ENCODE results near the gene OR2F1. TPM values are rescaled to one million over a fixed set of nuclear protein-coding genes. Genes with fewer than 3 reads are reported as not detected.
"Not testable (repeated sequence)": the region's sequence is repeated elsewhere in the genome, so short reads cannot be mapped to it uniquely, and the experiment has no call there.

Gene OR2F1
- total RNA-seq, 1 experiment from 2014 or later = not detected

DNA sequence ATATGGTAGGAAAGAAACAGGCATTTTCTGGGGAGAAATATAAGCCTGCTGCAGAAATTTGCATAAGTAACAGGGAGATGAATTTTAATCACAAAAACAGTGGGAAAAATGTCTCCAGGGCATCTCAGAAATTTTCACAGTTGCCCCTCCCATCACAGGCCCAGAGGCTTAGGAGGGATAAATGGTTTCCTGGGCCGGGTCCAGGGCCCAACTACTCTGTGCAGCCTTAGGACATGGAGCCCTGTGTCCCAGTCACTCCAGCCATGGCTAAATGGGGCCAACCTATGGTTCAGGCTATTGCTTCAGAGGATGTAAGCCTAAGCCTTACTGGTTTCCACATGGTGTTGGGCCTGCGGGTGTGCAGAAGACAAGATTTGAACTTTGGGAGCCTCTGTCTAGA is 54.7 kb downstream of the OR2F1 start:
- intact Hi-C loops (cut with micrococcal nuclease; ENCODE audit: unreplicated experiment) = no loop called here
- H3K27me3 ChIP-seq (replicated peaks; ENCODE audit: control insufficient read depth, insufficient read depth, low read length) = no peaks in the 10 kb centered on the region
- Mint-ChIP-seq H3K27ac (ENCODE audit: unreplicated experiment) (no peak overlapping the region), H3K4me1 (ENCODE audit: low read depth, unreplicated experiment) (peaks cover 17% of the 10 kb centered on the region), H3K9me3 (ENCODE audit: unreplicated experiment) (peaks cover 64% of the 10 kb centered on the region), H3K27me3 (ENCODE audit: insufficient read depth, unreplicated experiment) (no peaks in the 10 kb centered on the region), H3K4me3 (ENCODE audit: unreplicated experiment) (no peak overlapping the region), H3K36me3 (ENCODE audit: insufficient read depth, unreplicated experiment) (peaks cover 5% of the 10 kb centered on the region)
- no peak overlapping the region for H3K4me3 ChIP-seq (ENCODE audit: low read depth, low read length)
- POLR2A ChIA-PET = no interaction called here
- no TSS peak for BruUV-seq (replicated peaks)
- DNase-seq = no peak
- CTCF ChIA-PET = no interaction called here
- TF ChIP-seq, protein P1, sequence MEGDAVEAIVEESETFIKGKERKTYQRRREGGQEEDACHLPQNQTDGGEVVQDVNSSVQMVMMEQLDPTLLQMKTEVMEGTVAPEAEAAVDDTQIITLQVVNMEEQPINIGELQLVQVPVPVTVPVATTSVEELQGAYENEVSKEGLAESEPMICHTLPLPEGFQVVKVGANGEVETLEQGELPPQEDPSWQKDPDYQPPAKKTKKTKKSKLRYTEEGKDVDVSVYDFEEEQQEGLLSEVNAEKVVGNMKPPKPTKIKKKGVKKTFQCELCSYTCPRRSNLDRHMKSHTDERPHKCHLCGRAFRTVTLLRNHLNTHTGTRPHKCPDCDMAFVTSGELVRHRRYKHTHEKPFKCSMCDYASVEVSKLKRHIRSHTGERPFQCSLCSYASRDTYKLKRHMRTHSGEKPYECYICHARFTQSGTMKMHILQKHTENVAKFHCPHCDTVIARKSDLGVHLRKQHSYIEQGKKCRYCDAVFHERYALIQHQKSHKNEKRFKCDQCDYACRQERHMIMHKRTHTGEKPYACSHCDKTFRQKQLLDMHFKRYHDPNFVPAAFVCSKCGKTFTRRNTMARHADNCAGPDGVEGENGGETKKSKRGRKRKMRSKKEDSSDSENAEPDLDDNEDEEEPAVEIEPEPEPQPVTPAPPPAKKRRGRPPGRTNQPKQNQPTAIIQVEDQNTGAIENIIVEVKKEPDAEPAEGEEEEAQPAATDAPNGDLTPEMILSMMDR (IDR thresholded peaks at IDR 0.05; ENCODE audit: insufficient read depth in 1 of 2, low read depth in 1 of 2, low read length in 1 of 2, severe bottlenecking in 1 of 2, unreplicated experiment in 1 of 2) = no peak
- no peaks in the 10 kb centered on the region for H3K4me1 ChIP-seq
- H3K9me3 ChIP-seq = peaks cover 30% of the 10 kb centered on the region
- no peaks in the 10 kb centered on the region for H3K36me3 ChIP-seq (ENCODE audit: control insufficient read depth, insufficient read depth, low read length)

DNA sequence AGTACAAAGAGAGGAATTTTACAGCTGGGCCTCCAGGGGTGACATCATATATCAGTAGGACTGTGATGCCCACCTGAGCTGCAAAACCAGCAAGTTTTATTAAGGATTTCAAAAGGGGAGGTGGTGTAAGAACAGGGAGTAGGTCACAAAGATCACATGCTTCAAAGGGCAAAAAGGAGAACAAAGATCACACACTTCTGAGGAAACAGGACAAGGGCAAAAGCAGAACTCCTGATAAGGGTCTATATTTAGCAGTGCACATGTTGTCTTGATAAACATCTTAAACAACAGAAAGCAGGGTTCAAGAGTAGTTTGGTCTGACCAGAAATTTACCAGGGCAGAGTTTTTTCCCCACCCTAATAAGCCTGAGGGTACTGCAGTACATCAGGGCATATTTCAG is 55.4 kb downstream of the OR2F1 start:
- Mint-ChIP-seq H3K9me3 (ENCODE audit: unreplicated experiment) (peaks cover 57% of the 10 kb centered on the region), H3K4me1 (ENCODE audit: low read depth, unreplicated experiment) (peaks cover 17% of the 10 kb centered on the region)
- H3K27me3 ChIP-seq (replicated peaks; ENCODE audit: control insufficient read depth, insufficient read depth, low read length); H3K36me3 Mint-ChIP-seq (ENCODE audit: insufficient read depth, unreplicated experiment); DNase-seq; BruUV-seq (replicated peaks); H3K4me1 ChIP-seq; H3K36me3 ChIP-seq (ENCODE audit: control insufficient read depth, insufficient read depth, low read length); H3K4me3 Mint-ChIP-seq (ENCODE audit: unreplicated experiment); POLR2A ChIA-PET; CTCF ChIA-PET; H3K27ac Mint-ChIP-seq (ENCODE audit: unreplicated experiment); H3K27me3 Mint-ChIP-seq (ENCODE audit: insufficient read depth, unreplicated experiment); intact Hi-C loops (cut with micrococcal nuclease; ENCODE audit: unreplicated experiment); H3K4me3 ChIP-seq (ENCODE audit: low read depth, low read length): not testable (repeated sequence)
- H3K9me3 ChIP-seq = peaks cover 30% of the 10 kb centered on the region

DNA sequence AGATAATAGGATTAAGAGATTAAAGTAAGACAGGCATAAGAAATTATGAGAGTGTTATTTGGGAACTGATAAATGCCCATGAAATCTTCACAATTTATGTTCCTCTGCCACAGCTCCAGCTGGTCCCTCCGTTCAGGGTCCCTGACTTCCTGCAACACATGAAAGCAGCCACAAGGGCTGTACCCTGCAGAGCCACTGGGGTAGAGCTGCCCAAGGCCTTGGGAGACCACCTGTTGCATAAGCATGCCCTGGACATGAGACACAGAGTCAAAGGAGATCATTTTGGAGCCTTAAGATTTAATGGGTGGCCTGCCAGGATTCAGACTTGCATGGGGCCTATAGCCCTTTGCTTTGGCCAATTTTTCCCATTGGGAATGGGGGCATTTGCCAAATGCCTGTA is 56.2 kb downstream of the OR2F1 start:
- H3K27ac Mint-ChIP-seq (ENCODE audit: unreplicated experiment); CTCF ChIA-PET; intact Hi-C loops (cut with micrococcal nuclease; ENCODE audit: unreplicated experiment); H3K27me3 Mint-ChIP-seq (ENCODE audit: insufficient read depth, unreplicated experiment); H3K27me3 ChIP-seq (replicated peaks; ENCODE audit: control insufficient read depth, insufficient read depth, low read length); BruUV-seq (replicated peaks); H3K36me3 Mint-ChIP-seq (ENCODE audit: insufficient read depth, unreplicated experiment); H3K4me3 ChIP-seq (ENCODE audit: low read depth, low read length); DNase-seq; POLR2A ChIA-PET; H3K4me3 Mint-ChIP-seq (ENCODE audit: unreplicated experiment); H3K4me1 ChIP-seq; H3K36me3 ChIP-seq (ENCODE audit: control insufficient read depth, insufficient read depth, low read length): not testable (repeated sequence)
- Mint-ChIP-seq H3K9me3 (ENCODE audit: unreplicated experiment) (peaks cover 50% of the 10 kb centered on the region), H3K4me1 (ENCODE audit: low read depth, unreplicated experiment) (peaks cover 12% of the 10 kb centered on the region)
- H3K9me3 ChIP-seq = peaks cover 30% of the 10 kb centered on the region

DNA sequence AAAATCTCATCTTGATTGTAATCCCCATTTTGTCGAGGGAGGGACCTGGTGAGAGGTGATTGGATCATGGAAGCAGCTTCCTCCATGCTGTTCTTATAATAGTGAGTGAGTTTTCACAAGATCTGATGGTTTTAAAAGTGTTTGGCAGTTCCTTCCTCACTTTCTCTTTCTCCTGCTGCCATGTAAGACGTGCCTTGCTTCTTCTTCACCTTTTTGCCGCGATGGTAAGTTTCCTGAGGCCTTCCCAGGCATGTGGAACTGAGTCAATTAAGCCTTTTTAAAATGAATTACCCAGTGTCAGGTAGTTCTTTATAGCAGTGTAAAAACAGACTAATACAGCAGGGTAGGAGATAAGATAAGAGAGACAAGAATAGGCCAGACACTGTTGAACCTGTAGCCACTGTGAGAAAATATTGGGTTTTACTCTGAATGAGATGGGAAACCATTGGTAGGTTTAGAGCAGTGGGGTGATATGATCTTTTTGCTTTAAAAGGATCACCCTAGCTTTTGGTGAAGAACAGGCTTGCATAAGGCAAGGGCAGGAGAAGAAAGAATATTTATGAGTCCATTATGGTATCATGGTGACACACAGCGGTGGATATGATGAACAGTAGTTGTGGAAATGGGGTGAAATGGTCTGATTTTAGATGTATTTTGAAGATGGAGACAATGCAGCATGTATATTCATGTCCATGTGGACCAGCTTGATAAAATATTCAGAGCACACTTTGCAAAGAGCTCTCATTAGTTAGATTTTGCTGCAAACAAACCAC is 57.0 kb downstream of the OR2F1 start:
- no peak overlapping the region for H3K4me3 ChIP-seq (ENCODE audit: low read depth, low read length)
- Mint-ChIP-seq H3K4me3 (ENCODE audit: unreplicated experiment) (no peak overlapping the region), H3K9me3 (ENCODE audit: unreplicated experiment) (peaks cover 48% of the 10 kb centered on the region), H3K36me3 (ENCODE audit: insufficient read depth, unreplicated experiment) (peaks cover 5% of the 10 kb centered on the region), H3K27me3 (ENCODE audit: insufficient read depth, unreplicated experiment) (no peaks in the 10 kb centered on the region), H3K4me1 (ENCODE audit: low read depth, unreplicated experiment) (peaks cover 8% of the 10 kb centered on the region), H3K27ac (ENCODE audit: unreplicated experiment) (no peak overlapping the region)
- ChIA-PET POLR2A (no interaction called here), CTCF (interaction anchor here (0.5 kb wide), 1 partner anchor 11 kb away, joined by 3 read pairs; no protein-coding TSS in a partner anchor)
- no peaks in the 10 kb centered on the region for H3K4me1 ChIP-seq
- H3K36me3 ChIP-seq (ENCODE audit: control insufficient read depth, insufficient read depth, low read length) = no peaks in the 10 kb centered on the region
- no peaks in the 10 kb centered on the region for H3K27me3 ChIP-seq (replicated peaks; ENCODE audit: control insufficient read depth, insufficient read depth, low read length)
- no TSS peak for BruUV-seq (replicated peaks)
- H3K9me3 ChIP-seq = peaks cover 30% of the 10 kb centered on the region
- TF ChIP-seq, protein P1 (IDR thresholded peaks at IDR 0.05; ENCODE audit: insufficient read depth in 1 of 2, low read depth in 1 of 2, low read length in 1 of 2, severe bottlenecking in 1 of 2, unreplicated experiment in 1 of 2) = no peak
- intact Hi-C loops (cut with micrococcal nuclease; ENCODE audit: unreplicated experiment) = no loop called here
- DNase-seq = no peak

Other genes with a start within 250 kb of the OR2F1 start
- not detected in 2 replicates for gene CTAGE6, start 197.1 kb upstream of the OR2F1 start, total RNA-seq (2022)
- 92.3 and 95.1 TPM in 2 replicates for gene TCAF1, start 52.7 kb upstream of the OR2F1 start, total RNA-seq (2022)
- gene OR2F2, start 19.6 kb upstream of the OR2F1 start, total RNA-seq (2022) = not detected in 2 replicates
- not detected in 2 replicates for gene OR6B1, start 45.5 kb downstream of the OR2F1 start, total RNA-seq (2022)
- gene OR2A5, start 94.1 kb downstream of the OR2F1 start, total RNA-seq (2022) = not detected in 2 replicates
- gene OR2A25, start 115.0 kb downstream of the OR2F1 start, total RNA-seq (2022) = not detected in 2 replicates
- gene OR2A12, start 131.4 kb downstream of the OR2F1 start, total RNA-seq (2022) = not detected in 2 replicates
- not detected in 2 replicates for gene OR2A2, start 154.7 kb downstream of the OR2F1 start, total RNA-seq (2022)
- not detected in 2 replicates for gene OR2A14, start 168.3 kb downstream of the OR2F1 start, total RNA-seq (2022)
- not detected in 2 replicates for gene CTAGE4, start 228.6 kb downstream of the OR2F1 start, total RNA-seq (2022)
- gene ARHGEF35, start 241.0 kb downstream of the OR2F1 start, total RNA-seq (2022) = 15.7 and 20.5 TPM in 2 replicates